CD14-positive monocyte (primary cell): ENCODE data around the gene RHBDL3. TPM values are rescaled to one million over a fixed set of nuclear protein-coding genes. Genes with fewer than 3 reads are reported as not detected.
A peak's percentile ranks its signal among the peaks of the same experiment; 100 is the strongest.

Source experiments
- DNase-seq, 3 donors: peaks; one replicate each; pipeline ENCODE4 v3.0.0-alpha.2; 2011 to 2022
- H2AFZ ChIP-seq: 2 replicates; pipeline ENCODE4 v1.6.0; 2012; ENCODE audit warnings: mild to moderate bottlenecking, low read depth, low read length, inconsistent platforms; ENCODE audit not compliant: insufficient read depth, poor library complexity, severe bottlenecking
- H3K27ac ChIP-seq, 2 donors: 1 replicate in 1 of 2; 2 replicates in 1 of 2; pipeline ENCODE4 v1.5.1; 2012 to 2013; ENCODE audit warnings: low read length in 2 of 2, control low read depth in 1 of 2, inconsistent platforms in 1 of 2, low read depth in 1 of 2, mild to moderate bottlenecking in 1 of 2
- H3K27me3 ChIP-seq, 2 donors: one replicate each; pipeline versions ENCODE4 v1.6.0 to v1.6.1; 2011 to 2013; ENCODE audit warnings: low read length in 2 of 2; ENCODE audit not compliant: control insufficient read depth in 2 of 2, insufficient read depth in 2 of 2
- H3K36me3 ChIP-seq, 2 donors: replicated peaks in 1 of 2; 1 replicate in 1 of 2; 2 replicates in 1 of 2; pipeline versions ENCODE4 v1.5.1 to v1.6.1; 2012 to 2013; ENCODE audit warnings: low read length in 2 of 2, control low read depth in 1 of 2, inconsistent platforms in 1 of 2, mild to moderate bottlenecking in 1 of 2; ENCODE audit not compliant: insufficient read depth in 2 of 2, control insufficient read depth in 1 of 2
- H3K4me1 ChIP-seq, 2 donors: 1 replicate in 1 of 2; 2 replicates in 1 of 2; pipeline versions ENCODE4 v1.5.1 to v1.6.1; 2012 to 2013; ENCODE audit warnings: low read length in 2 of 2, control low read depth in 1 of 2, inconsistent platforms in 1 of 2, mild to moderate bottlenecking in 1 of 2, moderate library complexity in 1 of 2; ENCODE audit not compliant: insufficient read depth in 2 of 2, control insufficient read depth in 1 of 2
- H3K4me2 ChIP-seq: replicated peaks from 2 replicates; pipeline ENCODE3; 2012; ENCODE audit warnings: low read length, moderate library complexity, mild to moderate bottlenecking; ENCODE audit not compliant: poor library complexity, severe bottlenecking; ENCODE audit errors: extremely low read depth
- H3K4me3 ChIP-seq, 3 experiments: fragments of 200-600 bp in 1 of 3; sonication (generic) in 1 of 3; replicated peaks in 1 of 3; 1 replicate in 2 of 3; 2 replicates in 1 of 3; pipeline ENCODE4 v1.5.1; 2011 to 2013; ENCODE audit warnings: low read length in 3 of 3, mild to moderate bottlenecking in 3 of 3, control low read depth in 2 of 3, low read depth in 2 of 3, inconsistent platforms in 1 of 3, moderate library complexity in 1 of 3
- H3K79me2 ChIP-seq: 2 replicates; pipeline ENCODE4 v1.6.0; 2012; ENCODE audit warnings: mild to moderate bottlenecking, control low read depth, inconsistent platforms, low read length, moderate library complexity; ENCODE audit not compliant: insufficient read depth
- H3K9ac ChIP-seq: 2 replicates; pipeline ENCODE4 v1.6.0; 2017; ENCODE audit warnings: low read length, mild to moderate bottlenecking; ENCODE audit not compliant: insufficient read depth, poor library complexity, severe bottlenecking
- H3K9me3 ChIP-seq, 2 donors: replicated peaks in 1 of 2; 1 replicate in 1 of 2; 2 replicates in 1 of 2; pipeline versions ENCODE4 v1.5.1 to v1.6.1; 2012 to 2013; ENCODE audit warnings: low read length in 2 of 2, control low read depth in 1 of 2; ENCODE audit not compliant: control insufficient read depth in 1 of 2, insufficient read depth in 1 of 2
- H4K20me1 ChIP-seq: 2 replicates; pipeline ENCODE4 v1.6.0; 2012; ENCODE audit warnings: mild to moderate bottlenecking, low read length, control low read depth, moderate library complexity; ENCODE audit not compliant: insufficient read depth
- H3K27ac Mint-ChIP-seq, 7 donors: one replicate each; pipeline ENCODE4 v1.8.0; 2020; ENCODE audit warnings: mild to moderate bottlenecking in 7 of 7, mixed read lengths in 7 of 7, moderate library complexity in 6 of 7, inconsistent platforms in 2 of 7
- H3K27me3 Mint-ChIP-seq, 3 donors: one replicate each; pipeline ENCODE4 v1.8.0; 2021 to 2022; ENCODE audit warnings: low read depth in 3 of 3, mild to moderate bottlenecking in 3 of 3, mixed read lengths in 3 of 3, moderate library complexity in 3 of 3, inconsistent platforms in 1 of 3
- H3K36me3 Mint-ChIP-seq, 2 donors: one replicate each; pipeline ENCODE4 v1.8.0; 2020; ENCODE audit warnings: mixed read lengths in 2 of 2, inconsistent platforms in 1 of 2, mild to moderate bottlenecking in 1 of 2
- H3K4me1 Mint-ChIP-seq: one replicate; pipeline ENCODE4 v1.8.0; 2020; ENCODE audit warnings: mild to moderate bottlenecking, mixed read lengths
- H3K4me3 Mint-ChIP-seq, 2 donors: one replicate each; pipeline ENCODE4 v1.8.0; 2020; ENCODE audit warnings: mild to moderate bottlenecking in 2 of 2, mixed read lengths in 2 of 2, moderate library complexity in 1 of 2
- H3K9me3 Mint-ChIP-seq, 7 donors: one replicate each; pipeline ENCODE4 v1.8.0; 2020 to 2022; ENCODE audit warnings: mixed read lengths in 7 of 7, mild to moderate bottlenecking in 6 of 7, moderate library complexity in 6 of 7, inconsistent platforms in 2 of 7
- CTCF ChIP-seq: fragments of 200-600 bp; IDR thresholded peaks from one replicate; pipeline ENCODE4 v1.8.0; 2022; ENCODE audit warnings: antibody characterized with exemption, mild to moderate bottlenecking
- WGBS: methylation state at CpG from one replicate; pipeline ENCODE4 v1.1.5; 2013; ENCODE audit warnings: missing lambda C conversion rate; ENCODE audit not compliant: insufficient coverage; 5-methylcytosine and 5-hydroxymethylcytosine counted together
- intact Hi-C, 2 donors: fragments of 100-400 bp; cut with micrococcal nuclease; formaldehyde crosslinking; loops; one replicate each; pipeline versions ENCODE4 v1.15.0 to v1.15.1; 2023
- polyA plus RNA-seq, 3 donors: library from polyadenylated mRNA; depleted of rRNA in 1 of 3; unstranded in 2 of 3; stranded (reverse) in 1 of 3; fragments of 300-500 nt in 2 of 3; fragments of >200 nt in 1 of 3; fragmentation: Illumina TruSeq in 2 of 3; gene quantifications; 1 replicate in 2 of 3; 2 replicates in 1 of 3; pipeline ENCODE4 v1.2.3, GENCODE V29; 2012 to 2021

Gene RHBDL3
- polyA plus RNA-seq, 3 donors = 0.05 TPM; not detected in 2

GRCh38 chr17:32269377-32269776 lies 3.7 kb downstream of the RHBDL3 start:
- Mint-ChIP-seq H3K27me3 (peaks cover 71 to 84% (median 72%) of the 10 kb centered on the region in 3 donors), H3K4me1 (peaks cover 37% of the 10 kb centered on the region), H3K4me3 (peak overlapping the region in 1 of 2 donors; percentile 64), H3K9me3 (peaks cover 0 to 23% (median 6%) of the 10 kb centered on the region in 7 donors), H3K27ac (no peak overlapping the region), H3K36me3 (peaks cover 2 to 21% of the 10 kb centered on the region in 2 donors)
- Histone ChIP-seq H3K9ac (no peak overlapping the region), H3K79me2 (no peaks in the 10 kb centered on the region), H3K4me2 (no peak overlapping the region), H3K9me3 (peaks cover 0 to 10% of the 10 kb centered on the region in 2 donors), H3K4me3 (no peak overlapping the region), H4K20me1 (no peaks in the 10 kb centered on the region), H3K4me1 (peaks cover 14 to 25% of the 10 kb centered on the region in 2 donors), H3K27ac (no peak overlapping the region), H3K36me3 (no peaks in the 10 kb centered on the region), H3K27me3 (peaks cover 54 to 70% of the 10 kb centered on the region in 2 donors), H2AFZ (no peak overlapping the region)
- DNase-seq = no peak
- intact Hi-C loops = loop anchor here in 1 of 2 donors (10.0 kb wide), 1 partner anchor 175 kb away; the partner anchor contains the start of gene PSMD11
- WGBS = 50% methylated on average over 8 of the region's 11 CpGs
- TF ChIP-seq CTCF = no peak

GRCh38 chr17:32271844-32272243 lies 6.2 kb downstream of the RHBDL3 start:
- Histone ChIP-seq H3K4me1 (peaks cover 27 to 33% of the 10 kb centered on the region in 2 donors), H3K27me3 (peaks cover 36 to 56% of the 10 kb centered on the region in 2 donors), H3K4me3 (no peak overlapping the region), H2AFZ (no peak overlapping the region), H4K20me1 (peaks cover 4% of the 10 kb centered on the region), H3K4me2 (no peak overlapping the region), H3K9me3 (peaks cover 0 to 10% of the 10 kb centered on the region in 2 donors), H3K9ac (no peak overlapping the region), H3K27ac (no peak overlapping the region), H3K36me3 (no peaks in the 10 kb centered on the region), H3K79me2 (no peaks in the 10 kb centered on the region)
- 92% methylated on average over 4 of the region's 8 CpGs for WGBS
- no peak for DNase-seq
- H3K4me3 Mint-ChIP-seq = no peak overlapping the region
- H3K9me3 Mint-ChIP-seq = peaks cover 0 to 17% (median 4%) of the 10 kb centered on the region in 7 donors
- intact Hi-C loops = no loop called here
- H3K36me3 Mint-ChIP-seq = peaks cover 2 to 15% of the 10 kb centered on the region in 2 donors
- peaks cover 62 to 66% (median 65%) of the 10 kb centered on the region in 3 donors for H3K27me3 Mint-ChIP-seq
- TF ChIP-seq CTCF = no peak
- H3K27ac Mint-ChIP-seq = no peak overlapping the region
- H3K4me1 Mint-ChIP-seq = peaks cover 49% of the 10 kb centered on the region
